Ishikawa (cell line): ENCODE measurements around the gene BLMH.

ENCODE experiments used
- CEBPB ChIP-seq: IDR thresholded peaks from 2 replicates; pipeline ENCODE4 v1.6.1; 2012
- CREB1 ChIP-seq: IDR thresholded peaks from 2 replicates; pipeline ENCODE4 v1.6.1; 2012; ENCODE audit warnings: low read depth
- EGR1 ChIP-seq: IDR thresholded peaks from 2 replicates; pipeline ENCODE4 v1.6.1; 2012
- EP300 ChIP-seq: IDR thresholded peaks from 2 replicates; pipeline ENCODE4 v1.6.1; 2012; ENCODE audit warnings: borderline replicate concordance
- FOXM1 ChIP-seq: IDR thresholded peaks from 2 replicates; pipeline ENCODE4 v1.6.1; 2012; ENCODE audit warnings: low read depth, borderline replicate concordance
- NFIC ChIP-seq: IDR thresholded peaks from 2 replicates; pipeline ENCODE4 v1.6.1; 2012
- RAD21 ChIP-seq: IDR thresholded peaks from 2 replicates; pipeline ENCODE4 v1.6.1; 2012; ENCODE audit warnings: low read depth
- TAF1 ChIP-seq: IDR thresholded peaks from 2 replicates; pipeline ENCODE4 v1.6.1; 2012; ENCODE audit warnings: low read depth, mild to moderate bottlenecking
- TCF12 ChIP-seq: IDR thresholded peaks from 2 replicates; pipeline ENCODE4 v1.6.1; 2012; ENCODE audit warnings: low read depth
- TEAD4 ChIP-seq: IDR thresholded peaks from 2 replicates; pipeline ENCODE4 v1.6.1; 2012
- ZBTB7A ChIP-seq: IDR thresholded peaks from 2 replicates; pipeline ENCODE4 v1.6.1; 2012; ENCODE audit warnings: low read depth
- TF ChIP-seq, protein P1 (sequence below): IDR thresholded peaks from 2 replicates; pipeline ENCODE4 v1.6.1; 2012; ENCODE audit warnings: low read depth, mild to moderate bottlenecking
- TF ChIP-seq, protein P2 (sequence below): IDR thresholded peaks from 2 replicates; pipeline ENCODE4 v1.6.1; 2012

DNA sequence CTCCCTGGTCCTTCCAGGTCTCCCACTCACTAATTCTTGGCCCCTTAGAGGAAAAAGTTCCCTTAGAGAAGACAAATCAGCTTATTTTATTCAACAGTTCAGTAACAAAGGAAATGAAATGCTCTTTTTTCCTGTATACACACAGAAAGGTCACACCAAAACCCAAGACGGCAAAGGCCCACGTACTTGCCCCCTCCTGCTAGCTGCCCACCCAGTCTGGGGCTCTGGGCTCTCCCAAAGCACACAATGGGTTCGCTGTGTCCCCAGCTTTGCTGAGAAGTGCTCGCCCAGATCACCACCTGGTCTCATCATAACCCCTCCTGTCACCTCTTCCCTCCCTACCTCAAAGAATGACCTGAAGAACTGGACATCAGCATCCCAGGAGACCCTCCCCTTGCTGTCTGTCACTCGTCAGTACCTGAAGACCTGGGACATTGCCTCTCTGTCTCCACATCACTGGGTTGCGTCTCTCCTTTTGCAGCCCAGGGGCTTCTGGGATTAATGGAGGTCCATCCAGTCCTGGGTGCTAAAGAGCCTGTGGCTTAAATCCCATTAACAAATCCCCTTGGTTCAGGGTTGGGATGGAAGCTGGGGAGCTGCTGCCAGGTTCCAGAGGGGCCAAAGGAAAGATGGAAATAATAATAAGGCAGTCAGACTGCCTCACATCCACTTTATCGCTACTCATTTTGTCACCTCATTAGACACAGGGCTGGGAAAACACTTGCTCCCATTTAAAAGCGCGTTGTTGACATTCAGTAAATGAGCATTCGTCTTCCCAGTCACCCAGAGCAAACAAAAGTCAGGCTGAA is 59.5 kb downstream of the BLMH start:
- no peak for TF ChIP-seq EGR1
- TF ChIP-seq EP300: no peak
- TF ChIP-seq, protein P1, sequence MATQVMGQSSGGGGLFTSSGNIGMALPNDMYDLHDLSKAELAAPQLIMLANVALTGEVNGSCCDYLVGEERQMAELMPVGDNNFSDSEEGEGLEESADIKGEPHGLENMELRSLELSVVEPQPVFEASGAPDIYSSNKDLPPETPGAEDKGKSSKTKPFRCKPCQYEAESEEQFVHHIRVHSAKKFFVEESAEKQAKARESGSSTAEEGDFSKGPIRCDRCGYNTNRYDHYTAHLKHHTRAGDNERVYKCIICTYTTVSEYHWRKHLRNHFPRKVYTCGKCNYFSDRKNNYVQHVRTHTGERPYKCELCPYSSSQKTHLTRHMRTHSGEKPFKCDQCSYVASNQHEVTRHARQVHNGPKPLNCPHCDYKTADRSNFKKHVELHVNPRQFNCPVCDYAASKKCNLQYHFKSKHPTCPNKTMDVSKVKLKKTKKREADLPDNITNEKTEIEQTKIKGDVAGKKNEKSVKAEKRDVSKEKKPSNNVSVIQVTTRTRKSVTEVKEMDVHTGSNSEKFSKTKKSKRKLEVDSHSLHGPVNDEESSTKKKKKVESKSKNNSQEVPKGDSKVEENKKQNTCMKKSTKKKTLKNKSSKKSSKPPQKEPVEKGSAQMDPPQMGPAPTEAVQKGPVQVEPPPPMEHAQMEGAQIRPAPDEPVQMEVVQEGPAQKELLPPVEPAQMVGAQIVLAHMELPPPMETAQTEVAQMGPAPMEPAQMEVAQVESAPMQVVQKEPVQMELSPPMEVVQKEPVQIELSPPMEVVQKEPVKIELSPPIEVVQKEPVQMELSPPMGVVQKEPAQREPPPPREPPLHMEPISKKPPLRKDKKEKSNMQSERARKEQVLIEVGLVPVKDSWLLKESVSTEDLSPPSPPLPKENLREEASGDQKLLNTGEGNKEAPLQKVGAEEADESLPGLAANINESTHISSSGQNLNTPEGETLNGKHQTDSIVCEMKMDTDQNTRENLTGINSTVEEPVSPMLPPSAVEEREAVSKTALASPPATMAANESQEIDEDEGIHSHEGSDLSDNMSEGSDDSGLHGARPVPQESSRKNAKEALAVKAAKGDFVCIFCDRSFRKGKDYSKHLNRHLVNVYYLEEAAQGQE: no peak
- TF ChIP-seq, protein P2, sequence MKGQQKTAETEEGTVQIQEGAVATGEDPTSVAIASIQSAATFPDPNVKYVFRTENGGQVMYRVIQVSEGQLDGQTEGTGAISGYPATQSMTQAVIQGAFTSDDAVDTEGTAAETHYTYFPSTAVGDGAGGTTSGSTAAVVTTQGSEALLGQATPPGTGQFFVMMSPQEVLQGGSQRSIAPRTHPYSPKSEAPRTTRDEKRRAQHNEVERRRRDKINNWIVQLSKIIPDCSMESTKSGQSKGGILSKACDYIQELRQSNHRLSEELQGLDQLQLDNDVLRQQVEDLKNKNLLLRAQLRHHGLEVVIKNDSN: no peak
- TF ChIP-seq TAF1: no peak
- TF ChIP-seq RAD21: no peak
- TF ChIP-seq ZBTB7A: no peak
- TF ChIP-seq CREB1: no peak
- TF ChIP-seq NFIC: no peak
- TF ChIP-seq FOXM1: no peak
- TF ChIP-seq TCF12: no peak
- TF ChIP-seq CEBPB: no peak
- no peak for TF ChIP-seq TEAD4
